Heart left ventricle (tissue), 13 donors: Measurements from ENCODE around the gene GRM5.

ENCODE experiments used
- CTCF ChIP-seq, 12 donors: fragments of 200-600 bp; sonication (generic) in 4 of 12; IDR thresholded peaks; one replicate each; pipeline versions ENCODE4 v1.5.0 to v1.8.0; 2018 to 2022; ENCODE audit warnings: antibody characterized with exemption in 12 of 12, mild to moderate bottlenecking in 5 of 12
- POLR2A ChIP-seq, 2 donors: fragments of 450-650 bp; IDR thresholded peaks; one replicate each; pipeline ENCODE4 v1.6.1; 2017; ENCODE audit warnings: antibody characterized with exemption in 2 of 2, mild to moderate bottlenecking in 2 of 2, moderate library complexity in 2 of 2
- donor health status: ischemic (EF 13 %, LVEDD 7.1; RV severe dilation, severe dysfunction).
- donor health status: DM: no; HTN: yes; CAD: no.
- donor health status: DM: no; HTN: no; CAD: no.
- donor health status: ischemic (EF 25% LVEDD 6.9; RV normal size, moderate dysfunction).
- donor health status: ischemic (EF 25% LVEDD 5.7; RV mildly dilated, moderate dysfunction).
- donor health status: ischemic (EF 35%, LVEDD 5.7; RV mildly dilated, moderate dysfunction).
- donor health status: nonischemic (EF 11% LVEDD 7.7; RV severe dilation, severe dysfunction).
- donor health status: DM: yes; HTN: yes; CAD: no.
- donor health status: PGD.
- donor health status: ischemic (EF 29% LVEDD 5.4; RV normal size, mild dysfunction).
- donor health status: nonischemic (EF 23%, LVEDD 6.1; RV moderate dilation, normal function).

DNA sequence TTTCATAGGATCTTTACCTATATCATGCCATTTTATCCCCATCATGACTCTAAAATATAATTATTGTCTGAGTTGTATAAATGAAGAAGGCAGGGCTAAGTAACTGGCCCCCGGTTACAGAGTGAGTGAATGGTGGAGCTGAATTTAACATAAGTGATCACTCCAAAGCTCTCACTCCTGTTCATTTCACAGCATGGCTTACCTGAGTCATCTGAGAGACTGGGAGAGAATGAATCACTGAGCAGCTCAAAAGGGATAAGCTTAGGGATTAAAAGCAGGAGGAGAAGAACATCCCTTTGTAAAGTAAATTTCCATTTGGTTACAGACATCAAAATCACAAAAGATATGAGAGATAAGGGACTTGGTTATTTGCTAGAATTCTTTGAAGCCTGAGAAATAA, 434.3 kb downstream of the GRM5 start:
- no peak for TF ChIP-seq POLR2A (IDR thresholded peaks at IDR 0.05)
- no peak for TF ChIP-seq CTCF (IDR thresholded peaks at IDR 0.05)
